PC-3 (cell line): ENCODE data around the gene GDAP2. TPM values are rescaled to one million over a fixed set of nuclear protein-coding genes. Genes with fewer than 3 reads are reported as not detected.

Experiments used
- ATAC-seq: fragments of 200-7000 bp; cut with Tn5 transposase; 2 replicates; pipeline ENCODE4 v1.9.1; 2020; ENCODE audit warnings: mild to moderate bottlenecking, moderate library complexity
- BruUV-seq: library from RNA; stranded (reverse); fragments of 400-500 nt; replicated peaks from 2 replicates; lab custom pipeline; 2021; lab: Mats Ljungman, UMichigan
- CTCF ChIA-PET: fragments of 300-600 bp; sonication (Branson Sonifier 250); formaldehyde crosslinking; loops from one replicate; lab custom pipeline; 2022; ENCODE audit warnings: antibody characterized with exemption; lab: Charles Lee
- POLR2A ChIA-PET: fragments of 300-600 bp; sonication (Branson Sonifier 250); formaldehyde crosslinking; loops from one replicate; lab custom pipeline; 2022; ENCODE audit warnings: antibody characterized with exemption; ENCODE audit not compliant: unreplicated experiment; lab: Charles Lee
- DNase-seq: peaks from one replicate; pipeline ENCODE4 v3.0.0-alpha.2; 2015
- H2AFZ ChIP-seq: fragments of 300-600 bp; sonication (generic); 2 replicates; pipeline ENCODE4 v1.6.0; 2016; ENCODE audit warnings: antibody characterized with exemption, low read length
- H3F3A ChIP-seq: fragments of 300-600 bp; sonication (generic); one replicate; pipeline ENCODE4 v1.6.0; 2017; ENCODE audit warnings: antibody characterized with exemption, low read length, control low read depth, mild to moderate bottlenecking; ENCODE audit not compliant: unreplicated experiment
- H3K27ac ChIP-seq: fragments of 300-600 bp; sonication (generic); 2 replicates; pipeline ENCODE4 v1.5.1; 2016; ENCODE audit warnings: mild to moderate bottlenecking, low read length
- H3K27me3 ChIP-seq: fragments of 300-600 bp; sonication (generic); 2 replicates; pipeline ENCODE4 v1.6.1; 2016; ENCODE audit warnings: low read length, mixed read lengths
- H3K36me3 ChIP-seq: fragments of 300-600 bp; sonication (generic); 2 replicates; pipeline ENCODE4 v1.6.1; 2016; ENCODE audit warnings: low read depth, mixed run types, low read length, mixed read lengths
- H3K4me1 ChIP-seq: fragments of 300-600 bp; sonication (generic); 2 replicates; pipeline ENCODE4 v1.5.1; 2016; ENCODE audit warnings: low read length; ENCODE audit not compliant: insufficient read depth
- H3K4me2 ChIP-seq: fragments of 300-600 bp; sonication (generic); 2 replicates; pipeline ENCODE4 v1.6.0; 2016; ENCODE audit warnings: low read length
- H3K4me3 ChIP-seq: fragments of 300-600 bp; sonication (generic); 2 replicates; pipeline ENCODE4 v1.5.1; 2016; ENCODE audit warnings: mild to moderate bottlenecking, low read length, mixed read lengths
- H3K79me2 ChIP-seq: fragments of 300-600 bp; sonication (generic); 2 replicates; pipeline ENCODE4 v1.6.1; 2017; ENCODE audit warnings: low read length, mixed read lengths
- H3K9ac ChIP-seq: fragments of 300-600 bp; sonication (generic); 2 replicates; pipeline ENCODE4 v1.6.0; 2016; ENCODE audit warnings: mild to moderate bottlenecking, low read length
- H3K9me2 ChIP-seq: fragments of 300-600 bp; sonication (generic); replicated peaks from 2 replicates; pipeline ENCODE4 v1.6.1; 2016; ENCODE audit warnings: mixed run types, low read length, mixed read lengths
- H3K9me3 ChIP-seq: fragments of 300-600 bp; sonication (generic); 2 replicates; pipeline ENCODE4 v1.6.1; 2016; ENCODE audit warnings: low read length, mixed read lengths
- H4K20me1 ChIP-seq: fragments of 300-600 bp; sonication (generic); 2 replicates; pipeline ENCODE4 v1.6.1; 2016; ENCODE audit warnings: low read length, mixed read lengths
- EZH2 ChIP-seq: fragments of 300-600 bp; sonication (generic); IDR thresholded peaks from one replicate; pipeline ENCODE4 v1.6.1; 2017; ENCODE audit warnings: antibody characterized with exemption, mild to moderate bottlenecking, low read length; ENCODE audit not compliant: unreplicated experiment
- EZH2phosphoT487 ChIP-seq: fragments of 300-600 bp; sonication (generic); IDR thresholded peaks from 2 replicates; pipeline ENCODE4 v1.6.1; 2018; ENCODE audit warnings: mild to moderate bottlenecking, antibody characterized with exemption, low read length, borderline replicate concordance
- intact Hi-C: fragments of 100-400 bp; cut with micrococcal nuclease; formaldehyde crosslinking; loops from 2 replicates; pipeline ENCODE4 v1.9.0; 2023
- total RNA-seq: library from RNA; depleted of rRNA; stranded (reverse); fragments of >200 nt; gene quantifications from 2 replicates; pipeline ENCODE4 v1.2.3, GENCODE V29; 2014
- TF ChIP-seq, protein P1 (sequence below): fragments of 300-600 bp; sonication (generic); conservative IDR thresholded peaks from 2 replicates; pipeline ENCODE4 v1.5.1; 2017; ENCODE audit warnings: antibody characterized with exemption, low read depth, mild to moderate bottlenecking, low read length

The GDAP2 gene
- total RNA-seq, 1 experiment from 2014 or later, result 20.7 TPM

GRCh38 chr1:117826119-117826518, 103.3 kb downstream of the GDAP2 start:
- Histone ChIP-seq H3F3A (peaks cover 14% of the 10 kb centered on the region), H3K27ac (peak overlapping the region; percentile 85), H3K9ac (peak overlapping the region; percentile 15; the same call in 1 of the 2 replicates), H3K9me2 (no peaks in the 10 kb centered on the region), H3K36me3 (no peaks in the 10 kb centered on the region), H3K79me2 (no peaks in the 10 kb centered on the region), H2AFZ (no peak overlapping the region), H4K20me1 (no peaks in the 10 kb centered on the region), H3K4me3 (no peak overlapping the region), H3K27me3 (no peaks in the 10 kb centered on the region), H3K4me1 (peaks cover 52% of the 10 kb centered on the region), H3K4me2 (peak overlapping the region; percentile 60), H3K9me3 (no peaks in the 10 kb centered on the region)
- BruUV-seq, result no TSS peak
- CTCF ChIA-PET, result no interaction called here
- DNase-seq (no peak), ATAC-seq (peak; percentile 1; the same call in 1 of the 2 replicates)
- no peak for TF ChIP-seq EZH2
- TF ChIP-seq EZH2phosphoT487, result no peak
- TF ChIP-seq, protein P1, sequence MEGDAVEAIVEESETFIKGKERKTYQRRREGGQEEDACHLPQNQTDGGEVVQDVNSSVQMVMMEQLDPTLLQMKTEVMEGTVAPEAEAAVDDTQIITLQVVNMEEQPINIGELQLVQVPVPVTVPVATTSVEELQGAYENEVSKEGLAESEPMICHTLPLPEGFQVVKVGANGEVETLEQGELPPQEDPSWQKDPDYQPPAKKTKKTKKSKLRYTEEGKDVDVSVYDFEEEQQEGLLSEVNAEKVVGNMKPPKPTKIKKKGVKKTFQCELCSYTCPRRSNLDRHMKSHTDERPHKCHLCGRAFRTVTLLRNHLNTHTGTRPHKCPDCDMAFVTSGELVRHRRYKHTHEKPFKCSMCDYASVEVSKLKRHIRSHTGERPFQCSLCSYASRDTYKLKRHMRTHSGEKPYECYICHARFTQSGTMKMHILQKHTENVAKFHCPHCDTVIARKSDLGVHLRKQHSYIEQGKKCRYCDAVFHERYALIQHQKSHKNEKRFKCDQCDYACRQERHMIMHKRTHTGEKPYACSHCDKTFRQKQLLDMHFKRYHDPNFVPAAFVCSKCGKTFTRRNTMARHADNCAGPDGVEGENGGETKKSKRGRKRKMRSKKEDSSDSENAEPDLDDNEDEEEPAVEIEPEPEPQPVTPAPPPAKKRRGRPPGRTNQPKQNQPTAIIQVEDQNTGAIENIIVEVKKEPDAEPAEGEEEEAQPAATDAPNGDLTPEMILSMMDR, result no peak
- POLR2A ChIA-PET, result no interaction called here
- intact Hi-C loops, result loop anchor here (2.0 kb wide), 2 partner anchors 17 to 67 kb away; no protein-coding TSS in a partner anchor

DNA sequence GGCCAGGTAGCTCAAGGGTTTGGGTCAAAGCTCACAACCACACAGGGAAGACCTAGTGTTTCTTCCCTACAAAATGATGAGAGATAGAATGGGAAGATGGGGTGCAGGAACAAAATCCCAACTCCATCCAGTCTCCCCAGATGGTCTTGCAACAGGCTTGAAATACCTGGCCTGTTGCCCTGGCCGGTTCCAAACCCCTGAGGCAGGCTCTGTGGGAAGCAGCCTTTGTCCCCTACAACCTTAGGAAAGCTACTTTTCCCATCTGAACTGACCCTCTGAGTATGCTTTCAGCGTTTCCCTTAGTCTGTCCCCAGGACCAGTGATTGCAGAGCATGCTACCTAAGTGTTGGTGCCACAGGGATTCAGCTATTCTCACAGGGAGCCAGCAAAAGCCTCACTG, 104.0 kb downstream of the GDAP2 start:
- no peaks in the 10 kb centered on the region for H3K27me3 ChIP-seq
- POLR2A ChIA-PET, result no interaction called here
- no peaks in the 10 kb centered on the region for H3K36me3 ChIP-seq
- ATAC-seq (no peak), DNase-seq (peak; percentile 24)
- no peaks in the 10 kb centered on the region for H3K9me2 ChIP-seq
- peak overlapping the region; percentile 85 for H3K27ac ChIP-seq
- H3K9me3 ChIP-seq, result no peaks in the 10 kb centered on the region
- H3F3A ChIP-seq, result peaks cover 14% of the 10 kb centered on the region
- H3K4me2 ChIP-seq, result peak overlapping the region; percentile 60
- BruUV-seq, result no TSS peak
- no peak overlapping the region for H2AFZ ChIP-seq
- H4K20me1 ChIP-seq, result no peaks in the 10 kb centered on the region
- TF ChIP-seq, protein P1, result no peak
- TF ChIP-seq EZH2 (no peak), EZH2phosphoT487 (no peak)
- peaks cover 57% of the 10 kb centered on the region for H3K4me1 ChIP-seq
- peak overlapping the region; percentile 15; the same call in 1 of the 2 replicates for H3K9ac ChIP-seq
- CTCF ChIA-PET, result no interaction called here
- H3K4me3 ChIP-seq, result no peak overlapping the region
- intact Hi-C loops, result no loop called here
- H3K79me2 ChIP-seq, result no peaks in the 10 kb centered on the region

DNA sequence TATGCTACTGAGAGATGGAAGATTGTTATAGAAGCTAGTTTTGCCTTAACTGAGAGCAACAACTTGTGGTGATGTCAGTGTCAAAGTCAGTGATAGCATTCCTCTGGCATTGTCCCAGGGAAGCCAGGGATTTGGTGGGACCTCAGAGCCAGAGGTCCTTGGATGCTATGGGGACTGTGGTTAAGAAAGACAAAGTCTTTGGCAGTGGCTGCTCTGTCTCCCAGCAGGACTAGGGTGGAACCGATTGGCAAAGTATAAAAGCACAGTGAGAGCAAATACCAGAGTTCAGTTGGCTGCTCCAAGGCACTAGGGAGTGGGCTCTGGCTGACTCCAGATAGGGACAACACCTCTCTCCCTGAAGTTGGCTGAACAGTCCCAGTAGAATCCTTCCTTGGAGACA, 104.8 kb downstream of the GDAP2 start:
- H3K4me1 ChIP-seq, result peaks cover 57% of the 10 kb centered on the region

More for the DNA sequence above, 104.8 kb downstream of the GDAP2 start:
- Histone ChIP-seq H3K4me2 (no peak overlapping the region), H3K9me2 (no peaks in the 10 kb centered on the region), H3K4me3 (no peak overlapping the region), H3K36me3 (no peaks in the 10 kb centered on the region), H3K27ac (no peak overlapping the region), H2AFZ (no peak overlapping the region), H3K9ac (no peak overlapping the region), H3K79me2 (no peaks in the 10 kb centered on the region), H4K20me1 (no peaks in the 10 kb centered on the region), H3F3A (peaks cover 14% of the 10 kb centered on the region), H3K27me3 (no peaks in the 10 kb centered on the region), H3K9me3 (no peaks in the 10 kb centered on the region)
- TF ChIP-seq EZH2 (no peak), EZH2phosphoT487 (no peak)
- TF ChIP-seq, protein P1, result no peak
- DNase-seq (no peak), ATAC-seq (no peak)
- ChIA-PET CTCF (no interaction called here), POLR2A (no interaction called here)
- no TSS peak for BruUV-seq
- intact Hi-C loops, result no loop called here
